ENCODE results near the gene SUFU.

SUFU gene

DNA sequence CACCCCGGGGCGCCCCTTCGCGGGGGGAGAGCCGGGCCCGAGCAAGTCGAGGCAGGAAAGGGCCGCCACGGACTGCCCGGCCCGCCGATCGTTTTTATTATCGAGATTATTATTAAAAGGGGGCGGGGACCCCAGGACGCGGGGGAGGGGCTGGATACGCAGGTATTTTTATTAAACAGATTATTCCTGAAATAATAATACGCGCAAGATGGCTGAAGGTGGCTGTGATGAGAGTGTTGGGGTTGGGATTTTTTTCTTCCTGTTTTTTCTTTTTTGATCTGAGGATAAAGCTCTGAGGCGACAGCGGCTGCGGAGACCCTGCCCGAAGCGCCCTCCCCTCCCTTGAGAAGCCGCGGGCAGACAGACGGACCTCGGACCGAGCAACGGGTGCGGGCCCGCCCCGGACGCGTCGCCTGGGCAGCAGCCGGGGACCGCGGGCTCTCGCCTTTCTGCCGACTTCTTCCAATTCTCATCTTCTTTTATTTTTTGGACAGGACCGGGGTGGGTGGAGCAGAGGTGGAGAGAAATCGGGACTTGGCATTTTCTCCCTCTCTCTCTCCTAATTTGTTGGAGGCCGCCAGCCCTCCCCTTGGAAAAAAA, 139.1 kb downstream of the SUFU start:
- DNase-seq: peak; percentile 88

DNA sequence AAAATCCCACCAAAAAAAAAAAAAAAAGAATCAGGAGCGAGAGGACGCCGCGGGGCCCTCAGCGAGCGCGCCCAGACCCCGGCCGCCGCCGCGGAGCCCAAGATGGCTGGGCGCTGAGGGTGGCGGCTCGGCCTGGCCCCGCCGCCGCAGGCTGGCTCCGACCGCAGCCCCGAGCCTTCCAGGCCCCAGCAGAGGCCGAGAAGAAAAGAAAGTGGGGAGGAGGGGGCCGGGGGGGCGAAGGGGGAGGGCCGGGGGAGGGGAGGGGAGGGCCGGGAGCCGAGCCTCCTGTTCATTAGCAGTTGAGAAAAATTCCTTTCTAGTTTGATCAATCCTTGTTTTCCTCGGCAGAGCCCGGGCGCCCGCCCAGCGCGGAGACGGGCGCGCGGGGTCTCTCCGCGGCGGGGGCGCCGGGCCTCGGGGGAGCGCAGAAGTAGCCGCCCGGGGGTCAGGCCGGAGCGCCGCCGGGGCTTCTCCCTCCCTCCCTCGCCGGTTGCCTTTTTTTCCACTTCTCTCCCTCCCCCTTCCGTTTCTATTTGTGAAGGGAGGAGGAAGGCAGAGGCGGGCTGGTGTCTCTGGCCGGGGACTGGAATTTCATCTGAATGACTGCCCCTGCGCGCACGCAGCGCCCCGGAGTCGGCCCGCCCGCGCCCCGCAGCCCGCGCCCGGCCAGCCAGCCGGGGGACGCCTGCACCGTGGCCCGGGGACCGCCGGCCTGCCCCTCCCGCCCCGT, 139.7 kb downstream of the SUFU start:
- peak; percentile 89 for DNase-seq

DNA sequence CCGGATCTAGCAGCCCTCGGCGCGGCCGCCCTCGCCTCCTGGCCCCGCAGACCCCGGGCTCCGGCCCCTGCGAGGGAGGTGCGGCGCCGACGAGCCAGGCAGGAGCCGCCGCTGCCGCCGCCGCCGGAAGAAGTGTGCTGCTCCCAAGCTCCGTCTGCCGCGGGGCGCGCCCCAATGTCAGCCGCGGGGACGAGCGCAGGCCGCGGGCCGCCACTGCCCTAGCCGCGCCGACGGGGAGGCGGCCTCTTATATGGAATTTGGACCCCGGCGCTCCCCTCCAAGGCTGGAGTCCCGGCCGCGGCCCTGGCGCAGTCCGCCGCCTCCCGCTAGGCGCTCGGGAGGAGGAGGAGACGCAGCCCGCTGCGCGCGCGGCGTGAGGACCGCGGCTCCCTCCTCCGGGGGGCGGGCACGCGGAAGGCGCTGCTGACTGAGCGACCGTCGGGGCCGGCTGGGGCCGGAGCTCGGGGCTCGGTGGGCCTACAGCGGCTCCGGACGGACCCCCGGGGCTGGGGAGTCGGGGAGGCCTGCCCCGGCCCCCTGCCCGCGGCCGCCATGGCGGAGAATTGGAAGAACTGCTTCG, 140.4 kb downstream of the SUFU start, which contains the start of gene TRIM8:
TRIM8 (plus strand) TSS at position 414 of the 580 bp plus-strand sequence; CDS start at position 553, 139 bp downstream.
- DNase-seq: peak; percentile 74

DNA sequence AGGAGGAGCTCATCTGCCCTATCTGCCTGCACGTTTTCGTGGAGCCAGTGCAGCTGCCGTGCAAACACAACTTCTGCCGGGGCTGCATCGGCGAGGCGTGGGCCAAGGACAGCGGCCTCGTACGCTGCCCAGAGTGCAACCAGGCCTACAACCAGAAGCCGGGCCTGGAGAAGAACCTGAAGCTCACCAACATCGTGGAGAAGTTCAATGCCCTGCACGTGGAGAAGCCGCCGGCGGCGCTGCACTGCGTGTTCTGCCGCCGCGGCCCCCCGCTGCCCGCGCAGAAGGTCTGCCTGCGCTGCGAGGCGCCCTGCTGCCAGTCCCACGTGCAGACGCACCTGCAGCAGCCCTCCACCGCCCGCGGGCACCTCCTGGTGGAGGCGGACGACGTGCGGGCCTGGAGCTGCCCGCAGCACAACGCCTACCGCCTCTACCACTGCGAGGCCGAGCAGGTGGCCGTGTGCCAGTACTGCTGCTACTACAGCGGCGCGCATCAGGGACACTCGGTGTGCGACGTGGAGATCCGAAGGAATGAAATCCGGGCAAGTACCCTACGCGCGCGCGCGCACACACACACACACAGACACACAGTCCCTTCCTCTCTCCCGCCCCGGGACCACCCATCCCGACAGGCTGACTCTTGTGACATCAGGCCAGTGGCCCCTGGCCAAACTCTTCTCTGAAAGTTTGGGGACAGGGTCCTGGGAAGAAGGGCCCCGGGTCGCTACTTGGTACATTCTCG, 141.0 kb downstream of the SUFU start:
- DNase-seq: peak; percentile 83

DNA sequence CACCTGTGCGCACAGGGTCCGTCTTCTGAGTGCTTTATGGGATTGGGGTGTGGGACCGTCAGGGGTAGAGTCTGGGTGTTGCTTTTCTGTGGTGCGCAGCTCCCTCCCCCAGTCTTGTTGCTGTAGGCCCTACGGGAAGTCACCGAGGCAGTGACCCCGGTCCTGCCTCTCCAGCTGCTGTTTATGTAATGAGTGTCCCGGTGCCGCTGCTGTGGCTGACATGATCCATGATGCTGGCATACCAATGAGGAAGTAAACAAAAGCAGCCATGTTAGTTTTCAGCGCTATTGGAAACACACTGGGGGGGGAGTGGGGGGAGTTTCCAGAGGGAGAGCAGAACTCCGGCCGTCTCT, 141.6 kb downstream of the SUFU start:
- DNase-seq: peak; percentile 76

DNA sequence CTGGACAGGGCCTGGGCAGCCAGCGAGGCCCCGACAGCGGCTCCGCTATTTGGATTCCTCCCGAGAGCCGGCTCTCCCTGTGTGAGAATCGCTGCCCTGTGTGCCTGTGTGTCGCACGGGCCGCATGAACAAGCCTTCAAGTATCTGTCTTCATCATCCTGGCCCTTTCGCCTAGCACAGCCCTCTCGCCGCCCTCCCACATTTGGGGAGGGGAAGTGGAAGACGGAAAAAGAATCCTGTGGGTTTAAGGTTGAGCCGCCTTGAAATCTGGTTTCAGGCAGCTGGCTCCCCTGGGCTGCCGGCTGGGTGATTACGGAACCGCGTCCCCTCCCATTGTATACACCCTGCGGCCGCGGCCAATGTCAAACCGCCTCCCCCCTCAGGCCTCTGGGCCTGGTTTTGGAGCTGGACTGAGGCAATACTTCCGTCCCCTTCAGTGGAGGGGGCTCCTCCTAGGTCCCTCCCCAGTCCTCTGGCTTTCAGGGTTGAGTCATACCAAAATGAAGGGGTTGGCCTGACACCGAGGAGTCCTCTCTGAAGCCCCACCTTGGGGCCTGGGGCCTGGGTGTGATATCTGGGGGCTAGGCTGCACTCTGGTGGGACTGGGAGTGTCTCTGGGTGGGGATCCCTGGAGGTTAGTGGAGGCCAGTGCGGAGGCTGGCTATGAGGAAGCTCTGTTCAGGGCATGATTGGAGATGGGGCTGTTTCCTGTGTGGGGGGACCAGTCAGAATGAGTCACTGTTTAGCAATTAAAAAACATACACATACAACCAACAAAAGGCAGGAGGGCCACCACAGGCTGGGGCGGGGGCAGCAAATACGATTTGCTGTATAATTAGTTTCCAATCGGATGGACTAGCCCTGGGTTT, 142.2 kb downstream of the SUFU start:
- DNase-seq: peak; percentile 85

DNA sequence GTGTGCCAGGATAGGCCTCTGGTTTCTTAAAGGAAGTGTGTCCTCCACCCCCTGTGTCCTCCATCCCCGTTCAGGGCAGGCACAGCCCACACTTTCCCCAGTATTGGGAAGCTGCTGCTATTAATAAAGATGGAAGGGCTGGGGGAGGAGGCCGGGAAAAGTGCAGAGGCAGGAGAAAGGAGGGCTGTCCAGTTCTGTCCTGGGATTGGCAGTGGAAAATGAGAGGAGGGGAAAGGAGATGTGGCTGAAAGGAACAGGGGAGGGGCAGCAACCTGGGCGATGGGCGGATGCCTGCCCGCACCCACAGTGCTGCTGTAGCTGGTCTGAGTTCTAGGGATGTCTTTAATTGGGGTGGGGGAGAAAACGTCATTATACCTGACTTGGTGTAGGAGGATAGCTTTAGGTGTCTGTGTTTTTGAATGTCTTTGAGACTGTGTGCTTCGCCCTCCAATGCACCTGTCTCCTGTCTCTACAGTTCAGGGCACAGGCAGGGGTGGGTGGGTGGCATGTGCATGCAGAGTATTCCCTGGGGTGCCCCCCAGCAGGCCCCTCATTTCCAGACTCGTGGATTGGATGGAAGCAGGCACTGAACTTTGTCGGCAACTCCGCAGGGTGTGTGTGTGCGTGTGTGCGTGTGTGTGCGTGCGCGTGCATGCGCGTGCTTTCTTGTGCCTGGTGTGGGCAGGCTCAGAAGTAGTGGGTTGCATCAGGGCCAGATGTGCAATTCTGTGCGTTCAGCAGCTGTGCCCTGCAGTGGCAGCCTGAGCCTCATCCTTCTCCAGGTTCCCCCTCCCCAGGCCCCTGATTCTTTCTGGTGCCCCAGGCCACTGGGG, 143.1 kb downstream of the SUFU start:
- peak; percentile 74 for DNase-seq

DNA sequence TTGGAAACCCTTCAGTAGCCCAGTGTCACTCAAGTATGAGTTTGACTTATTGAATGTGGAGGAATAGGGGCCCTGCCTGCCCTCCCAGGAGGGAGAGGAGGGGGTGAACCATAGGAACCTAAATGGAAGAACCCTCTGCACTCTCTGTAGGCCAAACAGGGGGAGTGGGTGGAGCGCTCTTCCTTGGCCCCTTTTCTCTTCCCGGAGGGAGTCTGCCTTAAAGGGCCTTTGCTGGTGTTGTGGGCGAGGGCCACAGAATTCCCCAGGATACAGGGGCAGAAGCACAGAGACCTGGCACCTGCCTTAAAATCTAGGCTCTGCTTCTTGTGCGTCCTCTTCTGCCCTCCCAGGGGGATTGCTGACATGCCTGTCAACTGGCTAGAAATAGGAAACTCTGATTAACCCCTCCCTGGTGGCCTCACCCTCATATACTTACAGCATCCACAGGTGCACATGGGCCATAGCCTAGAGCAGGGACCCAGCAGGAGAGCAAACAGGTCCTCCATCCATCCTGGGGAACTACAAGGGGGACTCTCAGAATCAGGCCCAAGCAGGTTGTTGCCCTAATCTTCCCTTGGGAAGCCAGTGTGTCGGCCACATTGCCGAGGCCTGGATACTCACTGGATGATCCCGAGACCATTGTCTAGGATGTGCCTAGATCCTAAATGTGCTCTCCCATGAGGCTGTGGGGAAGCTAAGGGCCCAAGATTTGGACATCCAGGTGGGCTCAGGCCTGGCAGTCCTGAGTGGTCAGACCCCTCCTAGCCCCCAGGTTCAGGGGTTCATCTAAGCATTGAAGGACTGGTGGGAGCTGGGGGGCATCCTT, 143.9 kb downstream of the SUFU start:
- DNase-seq: no peak

DNA sequence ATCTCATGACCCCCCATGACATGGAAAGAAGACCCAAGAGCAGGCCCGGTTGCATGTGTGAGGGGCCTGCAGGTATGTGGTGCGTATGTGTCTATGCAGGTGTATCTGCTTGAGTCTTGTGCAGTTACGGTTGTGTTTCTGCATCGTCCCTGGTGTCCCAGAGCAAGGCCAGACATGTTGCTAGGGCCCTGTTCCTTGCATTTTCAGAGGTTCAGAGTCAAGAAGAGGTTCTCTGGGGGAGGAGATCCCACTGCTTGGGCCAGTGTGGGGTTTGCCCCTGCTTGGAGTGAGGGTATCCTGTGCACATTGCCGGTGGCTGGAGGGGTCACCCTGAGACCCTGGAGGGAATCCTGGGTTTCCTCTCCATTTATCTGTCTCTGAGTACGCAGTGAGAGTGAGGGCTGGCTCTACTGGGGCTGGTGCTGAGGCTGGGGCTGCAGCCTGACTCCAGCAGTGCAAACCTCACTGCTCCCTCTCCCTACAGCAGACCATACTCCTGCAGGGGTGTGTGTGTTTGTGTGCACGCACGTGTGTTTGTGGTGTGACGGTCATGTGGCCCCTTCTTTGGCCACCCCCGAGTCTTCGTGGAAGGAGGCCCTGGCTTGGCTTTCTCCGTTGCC, 144.6 kb downstream of the SUFU start:
- no peak for DNase-seq

DNA sequence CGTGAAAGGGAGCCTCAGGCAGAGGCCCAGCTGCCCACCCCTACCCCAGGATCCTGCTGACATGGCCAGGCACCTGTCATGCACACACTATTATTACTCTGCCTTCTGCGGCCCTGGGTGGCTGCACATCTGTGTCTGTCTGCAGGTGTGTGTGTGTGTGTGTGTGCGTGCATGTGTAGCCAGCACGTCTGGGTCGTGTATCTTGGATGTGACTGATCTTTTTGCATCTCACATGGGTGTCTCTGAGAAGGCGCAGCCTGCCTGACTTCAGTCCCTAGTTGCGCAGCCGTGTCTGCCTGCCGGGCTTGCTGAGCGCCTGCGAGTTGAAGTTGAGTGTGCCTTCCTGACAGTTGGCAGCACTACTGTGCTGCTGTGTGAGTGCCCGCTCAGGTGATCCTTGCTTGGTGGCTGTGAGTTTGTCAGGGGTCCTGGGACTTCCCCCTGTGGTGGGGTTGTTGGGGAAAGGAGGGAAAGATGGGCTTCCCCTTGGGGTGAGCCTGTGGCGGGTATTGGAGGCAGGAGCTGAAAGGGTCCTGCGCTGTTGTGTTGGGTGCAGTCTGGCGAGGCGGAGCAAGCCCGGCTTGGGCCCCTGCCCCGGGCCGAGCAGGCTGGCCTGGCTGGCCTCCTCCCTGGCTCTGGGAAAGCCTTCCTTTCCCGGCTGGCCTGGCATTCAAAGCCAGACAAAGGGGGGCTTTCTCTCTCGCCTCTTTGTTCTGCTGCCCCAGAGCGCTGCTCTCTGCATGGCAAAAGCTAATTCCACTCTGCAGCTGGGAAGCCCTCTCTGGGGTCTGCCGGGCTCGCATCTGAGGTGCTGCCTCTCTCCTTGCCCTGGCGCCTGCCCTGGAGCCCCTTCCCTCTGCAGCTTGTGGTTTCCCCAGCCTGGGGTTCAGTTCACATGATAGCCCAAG, 145.4 kb downstream of the SUFU start:
- DNase-seq: peak; percentile 65

DNA sequence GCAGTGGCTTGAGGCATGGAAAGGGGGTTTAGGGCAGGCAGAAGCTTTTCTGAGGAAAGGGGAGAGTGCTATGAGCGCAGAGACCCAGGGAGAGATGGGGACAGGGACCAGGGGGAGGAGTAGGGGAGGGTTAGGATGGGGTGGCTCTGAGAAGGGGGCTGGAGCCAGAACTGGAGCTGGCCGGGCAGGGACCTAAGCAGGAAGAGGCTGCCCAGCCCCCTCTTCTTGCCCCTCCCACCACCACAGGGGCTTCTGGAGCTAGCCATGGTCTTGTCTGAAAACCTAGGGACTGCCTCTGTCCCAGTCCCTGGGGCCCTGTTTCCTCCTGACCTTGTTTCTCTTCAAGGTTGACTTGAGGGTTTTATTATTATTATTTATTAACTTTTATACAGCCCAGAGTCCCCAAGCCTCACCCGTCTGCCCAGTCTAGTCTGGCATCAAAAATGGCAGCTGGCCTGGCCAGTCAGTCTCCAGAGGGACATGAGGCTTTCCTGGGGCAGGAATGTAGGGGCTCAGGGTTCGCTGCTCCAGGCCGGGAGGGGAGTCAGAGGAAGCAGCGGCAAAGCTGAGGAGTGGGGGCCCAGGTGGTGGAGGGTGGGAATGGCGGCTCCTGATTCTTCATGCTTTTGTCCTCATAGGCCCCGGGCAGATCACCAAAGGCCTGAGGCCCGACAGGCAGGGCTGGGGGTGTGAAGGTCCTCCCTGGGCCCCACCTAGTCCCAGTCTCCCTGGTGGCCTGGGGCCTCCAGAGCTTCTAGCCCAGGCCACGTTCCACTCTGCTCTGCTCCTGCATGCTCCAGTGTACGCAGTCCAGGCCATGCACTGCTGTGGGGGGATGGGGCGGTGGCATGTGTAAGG, 146.3 kb downstream of the SUFU start:
- DNase-seq: no peak

DNA sequence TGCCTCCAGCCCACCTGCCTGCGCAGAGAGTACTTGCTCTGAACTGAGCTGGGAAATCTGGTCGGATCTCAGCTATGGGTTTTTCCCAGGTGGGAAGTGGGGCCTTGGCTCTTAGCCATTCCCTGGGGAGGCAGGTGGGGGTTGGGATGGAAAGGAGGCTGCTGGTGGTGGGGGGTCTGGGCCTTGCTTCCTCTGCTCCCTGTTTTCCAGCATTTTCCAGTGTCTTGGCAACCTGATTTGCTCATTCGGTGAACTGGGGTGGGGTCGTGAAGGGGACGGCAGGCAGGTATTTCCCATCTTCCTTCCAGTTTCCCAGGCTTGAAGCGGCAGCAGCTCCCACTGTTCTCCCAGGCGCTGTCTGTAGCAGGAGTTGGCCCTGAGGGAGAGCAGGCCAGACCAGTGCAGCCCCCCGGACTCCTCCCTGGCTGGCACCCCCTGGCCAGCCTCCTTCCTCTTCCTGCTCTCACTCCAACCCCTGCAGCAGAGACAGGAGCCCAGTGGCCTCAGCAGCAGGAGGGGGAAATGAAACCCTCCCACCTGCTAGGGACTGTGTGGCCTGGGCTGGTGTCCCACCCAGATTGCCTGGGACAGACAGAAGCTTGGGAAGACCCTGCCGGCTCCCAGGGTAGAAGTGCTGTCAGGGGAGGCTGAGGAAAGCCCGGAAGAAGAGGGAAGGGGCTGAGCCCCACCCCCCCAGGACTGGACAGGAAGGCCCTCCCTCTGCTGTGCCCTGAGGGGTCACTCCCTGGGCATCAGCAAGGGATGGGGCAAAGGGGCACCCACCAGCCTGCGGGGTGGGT, 147.1 kb downstream of the SUFU start:
- no peak for DNase-seq

DNA sequence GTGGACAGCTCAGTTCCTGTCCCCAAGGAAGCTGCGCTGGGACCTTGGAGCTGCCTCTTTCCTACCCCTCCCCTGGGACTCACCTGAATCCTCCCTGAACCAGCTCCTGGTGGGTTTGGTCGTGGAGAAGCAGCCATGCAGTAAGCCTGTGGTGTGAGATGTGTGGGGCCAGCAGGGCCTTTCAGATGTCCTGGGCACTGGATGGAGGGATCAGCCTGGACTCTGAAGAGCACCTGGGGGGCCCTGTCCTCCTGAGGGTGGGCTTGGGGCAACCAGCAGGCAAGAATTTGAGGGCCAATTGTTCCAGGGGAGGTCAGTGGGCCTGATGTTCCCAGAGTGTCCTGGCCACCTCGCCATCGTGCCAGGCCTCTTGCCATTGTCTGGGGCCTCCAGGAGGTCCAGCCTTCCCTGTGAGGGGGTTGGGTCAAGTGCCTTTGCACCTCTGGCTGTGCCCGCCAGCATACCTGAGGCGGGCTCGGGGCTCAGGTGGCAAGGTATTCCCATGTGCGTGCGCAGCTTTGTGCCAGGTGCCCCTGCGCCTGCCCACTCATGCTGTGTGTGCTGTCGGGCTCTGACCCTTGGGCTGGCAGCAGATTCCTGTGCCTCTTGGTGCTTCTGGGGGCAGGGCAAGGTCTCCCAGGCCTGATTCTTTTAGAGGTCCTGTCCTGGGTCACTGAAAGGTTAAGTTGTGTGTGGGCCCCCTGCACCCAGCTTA, 147.8 kb downstream of the SUFU start:
- no peak for DNase-seq

DNA sequence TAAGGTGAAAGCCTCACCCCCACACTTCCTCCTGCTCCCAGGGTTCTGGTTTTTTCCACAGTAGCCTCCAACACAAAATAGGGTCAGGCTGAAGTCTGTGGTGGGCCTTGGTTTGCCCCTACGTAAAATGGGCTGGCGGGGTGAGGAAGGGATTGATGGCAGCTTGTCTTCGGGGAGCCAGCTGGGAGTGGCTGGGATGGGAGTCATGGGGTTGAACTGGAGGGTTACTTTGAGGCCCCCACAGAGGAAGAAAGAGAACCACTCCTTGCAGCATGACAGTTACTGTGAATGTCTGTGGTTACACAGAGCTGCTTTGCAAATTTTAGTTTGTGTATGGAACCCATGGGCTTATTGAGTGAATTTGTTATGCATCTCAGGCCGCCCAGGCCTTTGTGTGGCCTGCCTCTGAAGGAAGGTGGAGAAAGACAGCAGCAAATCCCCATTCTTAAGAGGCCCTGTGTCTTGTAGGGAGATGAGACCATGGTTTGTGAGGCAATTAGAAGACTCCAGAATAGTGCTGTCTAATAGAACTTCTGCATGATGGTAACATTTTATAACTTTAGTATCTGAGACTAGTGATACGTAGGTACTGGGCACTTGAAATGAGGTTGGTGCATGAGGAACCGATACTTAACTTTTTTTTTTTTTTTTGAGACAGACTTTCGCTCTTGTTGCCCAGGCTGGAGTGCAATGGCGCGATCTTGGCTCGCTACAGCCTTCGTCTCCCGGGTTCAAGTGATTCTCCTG, 148.6 kb downstream of the SUFU start:
- DNase-seq: no peak

DNA sequence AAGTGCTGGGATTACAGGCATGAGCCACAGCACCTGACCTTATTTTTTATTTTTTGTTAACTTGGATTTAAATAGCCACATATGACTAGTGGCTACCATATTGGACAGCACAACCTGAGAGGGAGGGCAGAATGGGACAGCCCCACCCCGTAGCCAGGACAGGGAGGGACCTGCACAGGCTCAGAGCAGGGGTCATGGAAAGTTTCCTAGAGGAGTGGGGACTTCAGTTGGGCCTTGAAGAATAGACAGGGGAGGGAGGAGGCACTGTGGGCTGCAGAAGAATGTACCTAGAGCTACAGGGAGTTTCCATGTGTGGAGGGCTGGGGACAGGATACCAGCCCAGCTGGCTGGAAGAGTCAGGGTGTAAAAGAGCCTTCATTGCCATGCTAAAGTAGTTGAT, 149.3 kb downstream of the SUFU start:
- no peak for DNase-seq

DNA sequence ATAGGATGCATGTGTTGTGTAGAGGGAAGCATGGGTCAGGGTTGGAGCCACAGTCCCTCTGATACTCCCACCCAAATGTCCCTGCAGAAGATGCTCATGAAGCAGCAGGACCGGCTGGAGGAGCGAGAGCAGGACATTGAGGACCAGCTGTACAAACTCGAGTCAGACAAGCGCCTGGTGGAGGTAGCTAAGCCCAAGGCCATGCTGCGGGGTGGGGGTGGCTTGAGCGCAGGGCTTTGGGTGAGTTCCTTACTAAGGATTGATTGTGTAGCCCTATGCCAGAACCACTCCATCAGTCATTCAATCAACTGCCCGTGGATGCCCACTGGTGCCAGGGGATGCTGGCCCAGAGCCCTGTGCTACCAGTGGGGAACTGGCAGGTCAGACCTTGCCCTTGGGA, 150.8 kb downstream of the SUFU start:
- no peak for DNase-seq
